GM23338 (cell line): ENCODE measurements around the gene N4BP2. TPM values are rescaled to one million over a fixed set of nuclear protein-coding genes. Genes with fewer than 3 reads are reported as not detected.
A peak's percentile ranks its signal among the peaks of the same experiment; 100 is the strongest.

Experiments
- ATAC-seq: fragments of 200-7000 bp; cut with Tn5 transposase; 3 replicates; pipeline ENCODE4 v1.9.1; 2020
- DNase-seq: peaks from one replicate; pipeline ENCODE4 v3.0.0-alpha.2; 2015; ENCODE audit warnings: low spot score
- H2AFZ ChIP-seq: fragments of 200-600 bp; sonication (generic); 2 replicates; pipeline ENCODE4 v1.8.0; 2016; ENCODE audit warnings: antibody characterized with exemption, mild to moderate bottlenecking, moderate library complexity
- H3F3A ChIP-seq: fragments of 200-600 bp; sonication (generic); replicated peaks from 2 replicates; pipeline ENCODE4 v1.8.0; 2017; ENCODE audit warnings: antibody characterized with exemption, mixed run types, low read depth
- H3K27ac ChIP-seq: fragments of 200-600 bp; sonication (generic); 2 replicates; pipeline ENCODE4 v1.6.1; 2016; ENCODE audit warnings: low read depth
- H3K27me3 ChIP-seq: fragments of 200-600 bp; sonication (generic); 2 replicates; pipeline ENCODE4 v1.8.0; 2016; ENCODE audit warnings: mild to moderate bottlenecking, mixed run types, moderate library complexity; ENCODE audit not compliant: insufficient read depth
- H3K36me3 ChIP-seq: fragments of 200-600 bp; sonication (generic); 2 replicates; pipeline ENCODE4 v1.8.0; 2016; ENCODE audit warnings: mild to moderate bottlenecking; ENCODE audit not compliant: insufficient read depth
- H3K4me1 ChIP-seq: fragments of 200-600 bp; sonication (generic); 2 replicates; pipeline ENCODE4 v1.8.0; 2016; ENCODE audit warnings: mild to moderate bottlenecking, moderate library complexity; ENCODE audit not compliant: insufficient read depth
- H3K4me2 ChIP-seq: fragments of 200-600 bp; sonication (generic); 2 replicates; pipeline ENCODE4 v1.7.1; 2017; ENCODE audit warnings: mixed run types
- H3K4me3 ChIP-seq: fragments of 200-600 bp; sonication (generic); 2 replicates; pipeline ENCODE4 v1.6.1; 2016; ENCODE audit warnings: mixed run types
- H3K79me2 ChIP-seq: fragments of 200-600 bp; sonication (generic); replicated peaks from 2 replicates; pipeline ENCODE4 v1.8.0; 2017; ENCODE audit warnings: mild to moderate bottlenecking; ENCODE audit not compliant: insufficient read depth
- H3K9me2 ChIP-seq: fragments of 200-600 bp; sonication (generic); 2 replicates; pipeline ENCODE4 v1.8.0; 2017; ENCODE audit not compliant: insufficient read depth
- H4K20me1 ChIP-seq: fragments of 200-600 bp; sonication (generic); replicated peaks from 2 replicates; pipeline ENCODE4 v1.8.0; 2017; ENCODE audit warnings: mild to moderate bottlenecking; ENCODE audit not compliant: insufficient read depth
- H3K27ac Mint-ChIP-seq: 2 replicates; pipeline ENCODE4 v1.8.0; 2020; ENCODE audit warnings: inconsistent platforms, mild to moderate bottlenecking, moderate library complexity, mixed read lengths
- H3K27me3 Mint-ChIP-seq: 3 replicates; pipeline ENCODE4 v1.8.0; 2022; ENCODE audit warnings: low read depth, mild to moderate bottlenecking, moderate library complexity, mixed read lengths, inconsistent platforms; ENCODE audit not compliant: insufficient read depth, poor library complexity
- H3K36me3 Mint-ChIP-seq: 3 replicates; pipeline ENCODE4 v1.8.0; 2021; ENCODE audit warnings: low read depth, mild to moderate bottlenecking, inconsistent platforms, moderate library complexity, mixed read lengths
- H3K4me1 Mint-ChIP-seq: 3 replicates; pipeline ENCODE4 v1.8.0; 2020; ENCODE audit warnings: mild to moderate bottlenecking, inconsistent platforms, mixed read lengths
- H3K4me3 Mint-ChIP-seq: 3 replicates; pipeline ENCODE4 v1.8.0; 2021; ENCODE audit warnings: moderate library complexity, mild to moderate bottlenecking, inconsistent platforms, mixed read lengths
- H3K9me3 Mint-ChIP-seq: 3 replicates; pipeline ENCODE4 v1.8.0; 2020; ENCODE audit warnings: moderate library complexity, mild to moderate bottlenecking, inconsistent platforms, mixed read lengths
- CREB1 ChIP-seq: fragments of 250-450 bp; sonication (Bioruptor Pico); IDR thresholded peaks from 2 replicates; pipeline ENCODE4 v1.5.0; 2020; ENCODE audit warnings: low read depth, mild to moderate bottlenecking, moderate library complexity
- CTCF ChIP-seq, 2 experiments: fragments of 200-600 bp in 1 of 2; sonication (generic) in 1 of 2; conservative IDR thresholded peaks; 2 replicates each; pipeline versions ENCODE4 v1.5.1 to v1.6.1; 2016 to 2017; ENCODE audit warnings: antibody characterized with exemption in 2 of 2, low read depth in 2 of 2, mild to moderate bottlenecking in 2 of 2, moderate library complexity in 1 of 2
- ETS1 ChIP-seq: IDR thresholded peaks from 2 replicates; pipeline ENCODE4 v1.6.1; 2016; ENCODE audit warnings: antibody characterized with exemption
- EZH2 ChIP-seq: fragments of 200-600 bp; sonication (generic); IDR thresholded peaks from one replicate; pipeline ENCODE4 v1.8.0; 2017; ENCODE audit warnings: antibody characterized with exemption, mild to moderate bottlenecking, low read depth; ENCODE audit not compliant: unreplicated experiment
- EZH2phosphoT487 ChIP-seq: fragments of 200-600 bp; sonication (generic); IDR thresholded peaks from one replicate; pipeline ENCODE4 v1.8.1; 2018; ENCODE audit warnings: antibody characterized with exemption; ENCODE audit not compliant: unreplicated experiment
- JUNB ChIP-seq: IDR thresholded peaks from one replicate; pipeline ENCODE4 v1.6.1; 2016; ENCODE audit warnings: antibody characterized with exemption; ENCODE audit not compliant: unreplicated experiment
- NANOG ChIP-seq: IDR thresholded peaks from 2 replicates; pipeline ENCODE4 v1.6.1; 2016; ENCODE audit warnings: antibody characterized with exemption, borderline replicate concordance
- POLR2AphosphoS5 ChIP-seq: IDR thresholded peaks from 2 replicates; pipeline ENCODE4 v1.6.1; 2016; ENCODE audit warnings: antibody characterized with exemption, low read depth
- REST ChIP-seq: IDR thresholded peaks from one replicate; pipeline ENCODE4 v1.6.1; 2018; ENCODE audit warnings: antibody characterized with exemption; ENCODE audit not compliant: unreplicated experiment
- STAT1 ChIP-seq: IDR thresholded peaks from one replicate; pipeline ENCODE4 v1.6.1; 2016; ENCODE audit warnings: antibody characterized with exemption; ENCODE audit not compliant: unreplicated experiment
- ZNF114 ChIP-seq: fragments of 250-450 bp; sonication (Bioruptor Pico); IDR thresholded peaks from 2 replicates; pipeline ENCODE4 v1.5.0; 2020; ENCODE audit warnings: mild to moderate bottlenecking, moderate library complexity
- ZNF331 ChIP-seq: fragments of 250-450 bp; sonication (Bioruptor Pico); IDR thresholded peaks from 2 replicates; pipeline ENCODE4 v1.5.0; 2020; ENCODE audit warnings: low read depth, mild to moderate bottlenecking, moderate library complexity
- ZNF462 ChIP-seq: fragments of 250-450 bp; sonication (Bioruptor Pico); IDR thresholded peaks from 2 replicates; pipeline ENCODE4 v1.5.0; 2020; ENCODE audit warnings: mild to moderate bottlenecking, moderate library complexity
- polyA plus RNA-seq: library from polyadenylated mRNA; unstranded; fragments of >200 nt; fragmentation: Nextera tagmentation; extraction: Ambion mirVana; gene quantifications from 2 replicates; pipeline ENCODE4 v1.2.1, GENCODE V29; 2016
- total RNA-seq: library from RNA; depleted of rRNA; stranded (reverse); fragments of >200 nt; shearing (Covaris generic); gene quantifications from 2 replicates; pipeline ENCODE4 v1.2.3, GENCODE V29; 2014

The N4BP2 gene
- total and polyA plus RNA-seq, 2 experiments from 2014 or later, result 25.6 to 46.3 TPM

- no peak for ATAC-seq
- TF ChIP-seq NANOG (no peak), CTCF (conservative IDR thresholded peaks at IDR 0.05; ENCODE audit: low read depth in 2 of 2) (no peak), CREB1 (CRISPR knock-in tag) (no peak), EZH2phosphoT487 (no peak), STAT1 (no peak), ZNF331 (CRISPR knock-in tag) (no peak), ZNF114 (CRISPR knock-in tag) (no peak), EZH2 (no peak), JUNB (no peak), REST (no peak), ETS1 (no peak), ZNF462 (no peak), POLR2AphosphoS5 (no peak)
- H3K4me3 ChIP-seq, result no peak overlapping the region
- H3F3A ChIP-seq, result no peaks in the 10 kb centered on the region
- no peaks in the 10 kb centered on the region for H4K20me1 ChIP-seq
- Mint-ChIP-seq H3K36me3 (peaks cover 35% of the 10 kb centered on the region; the same call in 2 of the 3 replicates), H3K27ac (no peak overlapping the region), H3K9me3 (no peaks in the 10 kb centered on the region), H3K4me1 (peaks cover 10% of the 10 kb centered on the region), H3K27me3 (peaks cover 2% of the 10 kb centered on the region), H3K4me3 (no peak overlapping the region)
- H3K4me2 ChIP-seq, result no peak overlapping the region
- peak overlapping the region; percentile 46; the same call in 1 of the 2 replicates for H3K27ac ChIP-seq
- no peak overlapping the region for H2AFZ ChIP-seq
- DNase-seq, result no peak
- peaks cover 7% of the 10 kb centered on the region; the same call in 1 of the 2 replicates for H3K4me1 ChIP-seq
- no peaks in the 10 kb centered on the region for H3K27me3 ChIP-seq
- peaks cover 3% of the 10 kb centered on the region; the same call in 1 of the 2 replicates for H3K36me3 ChIP-seq
- no peaks in the 10 kb centered on the region for H3K9me2 ChIP-seq
- no peaks in the 10 kb centered on the region for H3K79me2 ChIP-seq
Observed at GRCh38 chr4:40114206-40114605, 57.6 kb downstream of the N4BP2 start.
